ENCODE measurements around the gene LIX1.
"Not testable (repeated sequence)": the region's sequence is repeated elsewhere in the genome, so short reads cannot be mapped to it uniquely, and the experiment has no call there.

LIX1 gene

GRCh38 chr5:97142521-97143254 is at the start of gene LIX1:
Gene LIX1 (minus strand): TSS chr5:97142611. CDS start chr5:97142576, 35 bp downstream.
- peak; percentile 66 for DNase-seq (ENCODE audit: low read depth)

- no peak for DNase-seq (ENCODE audit: low read depth)
These were observed 49.5 kb upstream of the LIX1 start for GRCh38 chr5:97191893-97192292.

GRCh38 chr5:97189523-97189922 is 47.1 kb upstream of the LIX1 start:
- not testable (repeated sequence) for DNase-seq (ENCODE audit: low read depth)

GRCh38 chr5:97183930-97184213 is 41.5 kb upstream of the LIX1 start:
- DNase-seq (ENCODE audit: low read depth): no peak

GRCh38 chr5:97183100-97183929 is 40.9 kb upstream of the LIX1 start, which contains the start of gene RIOK2:
Gene RIOK2 (minus strand): TSS chr5:97183247. CDS start chr5:97183191, 56 bp downstream.
- DNase-seq (ENCODE audit: low read depth): peak; percentile 96

- peak; percentile 64 for DNase-seq (ENCODE audit: low read depth)
These were observed 40.2 kb upstream of the LIX1 start for GRCh38 chr5:97182571-97183099.

- peak; percentile 47 for DNase-seq (ENCODE audit: low read depth)
These were observed 39.6 kb upstream of the LIX1 start for GRCh38 chr5:97181856-97182545.

GRCh38 chr5:97179457-97179856 is 37.0 kb upstream of the LIX1 start:
- DNase-seq (ENCODE audit: low read depth): not testable (repeated sequence)

GRCh38 chr5:97172227-97172626 is 29.8 kb upstream of the LIX1 start:
- no peak for DNase-seq (ENCODE audit: low read depth)

GRCh38 chr5:97171703-97172102 is 29.3 kb upstream of the LIX1 start:
- DNase-seq (ENCODE audit: low read depth): no peak

GRCh38 chr5:97167435-97167834 is 25.0 kb upstream of the LIX1 start:
- no peak for DNase-seq (ENCODE audit: low read depth)

GRCh38 chr5:97165726-97166125 is 23.3 kb upstream of the LIX1 start:
- DNase-seq (ENCODE audit: low read depth): no peak

- peak; percentile 33 for DNase-seq (ENCODE audit: low read depth)
These were observed 22.4 kb upstream of the LIX1 start for GRCh38 chr5:97164846-97165245.

GRCh38 chr5:97163790-97164285 is 21.4 kb upstream of the LIX1 start:
- DNase-seq (ENCODE audit: low read depth): no peak

GRCh38 chr5:97163360-97163764 is 21.0 kb upstream of the LIX1 start:
- peak; percentile 42 for DNase-seq (ENCODE audit: low read depth)

GRCh38 chr5:97162045-97162444 is 19.6 kb upstream of the LIX1 start:
- peak; percentile 78 for DNase-seq (ENCODE audit: low read depth)

- no peak for DNase-seq (ENCODE audit: low read depth)
These were observed 15.3 kb upstream of the LIX1 start for GRCh38 chr5:97157689-97158088.

GRCh38 chr5:97151370-97151769 is 9.0 kb upstream of the LIX1 start:
- DNase-seq (ENCODE audit: low read depth): no peak

- DNase-seq (ENCODE audit: low read depth): no peak
These were observed 8.0 kb upstream of the LIX1 start for GRCh38 chr5:97150401-97150800.

GRCh38 chr5:97149709-97150108 is 7.3 kb upstream of the LIX1 start:
- no peak for DNase-seq (ENCODE audit: low read depth)

- no peak for DNase-seq (ENCODE audit: low read depth)
These were observed 5.9 kb upstream of the LIX1 start for GRCh38 chr5:97148288-97148687.

- DNase-seq (ENCODE audit: low read depth): no peak
These were observed 1.3 kb upstream of the LIX1 start for GRCh38 chr5:97143704-97144103.

Measured in ELR (cell line).